H1 (cell line): ENCODE data around the gene PEX13.

Experiments used
- BRCA1 ChIP-seq: IDR thresholded peaks from 2 replicates; pipeline ENCODE4 v1.6.1; 2012; ENCODE audit warnings: low read depth, low read length, improper control_type of control experiment
- CBX5 ChIP-seq: fragments of 300-800, 300-1000 bp; sonication (generic); IDR thresholded peaks from 2 replicates; pipeline ENCODE4 v1.7.1; 2016; ENCODE audit warnings: antibody characterized with exemption, low read length, low read depth
- CREB1 ChIP-seq: IDR thresholded peaks from 2 replicates; pipeline ENCODE4 v1.6.1; 2012; ENCODE audit warnings: inconsistent platforms
- EP300 ChIP-seq, 2 experiments: IDR thresholded peaks; 1 replicate in 1 of 2; 2 replicates in 1 of 2; pipeline ENCODE4 v1.6.1; 2011 to 2012; ENCODE audit warnings: low read depth in 2 of 2, low read length in 2 of 2, mild to moderate bottlenecking in 2 of 2, borderline replicate concordance in 1 of 2, inconsistent platforms in 1 of 2, moderate library complexity in 1 of 2
- POLR2AphosphoS5 ChIP-seq: IDR thresholded peaks from 2 replicates; pipeline ENCODE4 v1.6.1; 2011; ENCODE audit warnings: low read depth, low read length
- RFX5 ChIP-seq: IDR thresholded peaks from 2 replicates; pipeline ENCODE4 v1.6.1; 2011; ENCODE audit warnings: low read depth, low read length, improper control_type of control experiment, borderline replicate concordance
- RNF2 ChIP-seq: fragments of 200-900, 300-1000 bp; sonication (generic); IDR thresholded peaks from 2 replicates; pipeline ENCODE4 v1.7.1; 2016; ENCODE audit warnings: borderline replicate concordance, low read depth, mild to moderate bottlenecking, antibody characterized with exemption, low read length; ENCODE audit not compliant: poor library complexity, severe bottlenecking; ENCODE audit errors: missing control alignments
- SIN3A ChIP-seq, 2 experiments: IDR thresholded peaks in 1 of 2; conservative IDR thresholded peaks in 1 of 2; 2 replicates each; pipeline ENCODE4 v1.6.1; 2011 to 2012; ENCODE audit warnings: low read length in 2 of 2, improper control_type of control experiment in 1 of 2, low read depth in 1 of 2, mild to moderate bottlenecking in 1 of 2
- SP1 ChIP-seq: IDR thresholded peaks from 2 replicates; pipeline ENCODE4 v1.6.1; 2011; ENCODE audit warnings: low read depth, low read length
- SRF ChIP-seq: IDR thresholded peaks from 2 replicates; pipeline ENCODE4 v1.6.1; 2011; ENCODE audit warnings: mild to moderate bottlenecking, low read depth, low read length, moderate library complexity
- TAF1 ChIP-seq: IDR thresholded peaks from 2 replicates; pipeline ENCODE4 v1.6.1; 2011; ENCODE audit warnings: mild to moderate bottlenecking, low read depth, low read length
- TCF12 ChIP-seq: IDR thresholded peaks from 2 replicates; pipeline ENCODE4 v1.6.1; 2011; ENCODE audit warnings: low read depth, mild to moderate bottlenecking, low read length
- USF2 ChIP-seq: IDR thresholded peaks from 2 replicates; pipeline ENCODE4 v1.6.1; 2011; ENCODE audit warnings: low read length, improper control_type of control experiment
- TF ChIP-seq, protein P1 (sequence below), 3 experiments: IDR thresholded peaks; 1 replicate in 2 of 3; 2 replicates in 1 of 3; pipeline versions ENCODE4 v1.5.1 to v1.6.1; 2011; ENCODE audit warnings: low read length in 3 of 3, mild to moderate bottlenecking in 3 of 3, inconsistent platforms in 2 of 3, low read depth in 1 of 3, moderate library complexity in 1 of 3; ENCODE audit not compliant: insufficient read depth in 1 of 3; ENCODE audit errors: control extremely low read depth in 1 of 3

GRCh38 chr2:61006486-61007105, 10.9 kb upstream of the PEX13 start:
- TF ChIP-seq, protein P1, sequence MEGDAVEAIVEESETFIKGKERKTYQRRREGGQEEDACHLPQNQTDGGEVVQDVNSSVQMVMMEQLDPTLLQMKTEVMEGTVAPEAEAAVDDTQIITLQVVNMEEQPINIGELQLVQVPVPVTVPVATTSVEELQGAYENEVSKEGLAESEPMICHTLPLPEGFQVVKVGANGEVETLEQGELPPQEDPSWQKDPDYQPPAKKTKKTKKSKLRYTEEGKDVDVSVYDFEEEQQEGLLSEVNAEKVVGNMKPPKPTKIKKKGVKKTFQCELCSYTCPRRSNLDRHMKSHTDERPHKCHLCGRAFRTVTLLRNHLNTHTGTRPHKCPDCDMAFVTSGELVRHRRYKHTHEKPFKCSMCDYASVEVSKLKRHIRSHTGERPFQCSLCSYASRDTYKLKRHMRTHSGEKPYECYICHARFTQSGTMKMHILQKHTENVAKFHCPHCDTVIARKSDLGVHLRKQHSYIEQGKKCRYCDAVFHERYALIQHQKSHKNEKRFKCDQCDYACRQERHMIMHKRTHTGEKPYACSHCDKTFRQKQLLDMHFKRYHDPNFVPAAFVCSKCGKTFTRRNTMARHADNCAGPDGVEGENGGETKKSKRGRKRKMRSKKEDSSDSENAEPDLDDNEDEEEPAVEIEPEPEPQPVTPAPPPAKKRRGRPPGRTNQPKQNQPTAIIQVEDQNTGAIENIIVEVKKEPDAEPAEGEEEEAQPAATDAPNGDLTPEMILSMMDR (IDR thresholded peaks at IDR 0.05; ENCODE audit: control extremely low read depth in 1 of 3, insufficient read depth in 1 of 3, low read depth in 1 of 3, low read length in 3 of 3): no peak
- TF ChIP-seq RFX5: no peak
- no peak for TF ChIP-seq SP1
- no peak for TF ChIP-seq CREB1
- no peak for TF ChIP-seq CBX5
- TF ChIP-seq RNF2: no peak
- TF ChIP-seq SRF: no peak
- no peak for TF ChIP-seq TAF1
- TF ChIP-seq POLR2AphosphoS5: no peak
- no peak for TF ChIP-seq SIN3A (conservative IDR thresholded peaks at IDR 0.05 in 1 of 2, IDR thresholded peaks at IDR 0.05 in 1 of 2; ENCODE audit: low read depth in 1 of 2, low read length in 2 of 2)
- TF ChIP-seq USF2: no peak
- TF ChIP-seq BRCA1: no peak
- TF ChIP-seq TCF12: no peak
- TF ChIP-seq EP300 (IDR thresholded peaks at IDR 0.05; ENCODE audit: borderline replicate concordance in 1 of 2, low read depth in 2 of 2, low read length in 2 of 2): no peak
